GM23338 (cell line): ENCODE results near the gene ADRA2B. TPM values are rescaled to one million over a fixed set of nuclear protein-coding genes. Genes with fewer than 3 reads are reported as not detected.

Source experiments
- ATAC-seq: fragments of 200-7000 bp; cut with Tn5 transposase; 3 replicates; pipeline ENCODE4 v1.9.1; 2020
- DNase-seq: peaks from one replicate; pipeline ENCODE4 v3.0.0-alpha.2; 2015; ENCODE audit warnings: low spot score
- H2AFZ ChIP-seq: fragments of 200-600 bp; sonication (generic); 2 replicates; pipeline ENCODE4 v1.8.0; 2016; ENCODE audit warnings: antibody characterized with exemption, mild to moderate bottlenecking, moderate library complexity
- H3F3A ChIP-seq: fragments of 200-600 bp; sonication (generic); replicated peaks from 2 replicates; pipeline ENCODE4 v1.8.0; 2017; ENCODE audit warnings: antibody characterized with exemption, mixed run types, low read depth
- H3K27ac ChIP-seq: fragments of 200-600 bp; sonication (generic); 2 replicates; pipeline ENCODE4 v1.6.1; 2016; ENCODE audit warnings: low read depth
- H3K27me3 ChIP-seq: fragments of 200-600 bp; sonication (generic); 2 replicates; pipeline ENCODE4 v1.8.0; 2016; ENCODE audit warnings: mild to moderate bottlenecking, mixed run types, moderate library complexity; ENCODE audit not compliant: insufficient read depth
- H3K36me3 ChIP-seq: fragments of 200-600 bp; sonication (generic); 2 replicates; pipeline ENCODE4 v1.8.0; 2016; ENCODE audit warnings: mild to moderate bottlenecking; ENCODE audit not compliant: insufficient read depth
- H3K4me1 ChIP-seq: fragments of 200-600 bp; sonication (generic); 2 replicates; pipeline ENCODE4 v1.8.0; 2016; ENCODE audit warnings: mild to moderate bottlenecking, moderate library complexity; ENCODE audit not compliant: insufficient read depth
- H3K4me2 ChIP-seq: fragments of 200-600 bp; sonication (generic); 2 replicates; pipeline ENCODE4 v1.7.1; 2017; ENCODE audit warnings: mixed run types
- H3K4me3 ChIP-seq: fragments of 200-600 bp; sonication (generic); 2 replicates; pipeline ENCODE4 v1.6.1; 2016; ENCODE audit warnings: mixed run types
- H3K79me2 ChIP-seq: fragments of 200-600 bp; sonication (generic); replicated peaks from 2 replicates; pipeline ENCODE4 v1.8.0; 2017; ENCODE audit warnings: mild to moderate bottlenecking; ENCODE audit not compliant: insufficient read depth
- H3K9me2 ChIP-seq: fragments of 200-600 bp; sonication (generic); 2 replicates; pipeline ENCODE4 v1.8.0; 2017; ENCODE audit not compliant: insufficient read depth
- H4K20me1 ChIP-seq: fragments of 200-600 bp; sonication (generic); replicated peaks from 2 replicates; pipeline ENCODE4 v1.8.0; 2017; ENCODE audit warnings: mild to moderate bottlenecking; ENCODE audit not compliant: insufficient read depth
- H3K27ac Mint-ChIP-seq: 2 replicates; pipeline ENCODE4 v1.8.0; 2020; ENCODE audit warnings: inconsistent platforms, mild to moderate bottlenecking, moderate library complexity, mixed read lengths
- H3K27me3 Mint-ChIP-seq: 3 replicates; pipeline ENCODE4 v1.8.0; 2022; ENCODE audit warnings: low read depth, mild to moderate bottlenecking, moderate library complexity, mixed read lengths, inconsistent platforms; ENCODE audit not compliant: insufficient read depth, poor library complexity
- H3K36me3 Mint-ChIP-seq: 3 replicates; pipeline ENCODE4 v1.8.0; 2021; ENCODE audit warnings: low read depth, mild to moderate bottlenecking, inconsistent platforms, moderate library complexity, mixed read lengths
- H3K4me1 Mint-ChIP-seq: 3 replicates; pipeline ENCODE4 v1.8.0; 2020; ENCODE audit warnings: mild to moderate bottlenecking, inconsistent platforms, mixed read lengths
- H3K4me3 Mint-ChIP-seq: 3 replicates; pipeline ENCODE4 v1.8.0; 2021; ENCODE audit warnings: moderate library complexity, mild to moderate bottlenecking, inconsistent platforms, mixed read lengths
- H3K9me3 Mint-ChIP-seq: 3 replicates; pipeline ENCODE4 v1.8.0; 2020; ENCODE audit warnings: moderate library complexity, mild to moderate bottlenecking, inconsistent platforms, mixed read lengths
- CREB1 ChIP-seq: fragments of 250-450 bp; sonication (Bioruptor Pico); IDR thresholded peaks from 2 replicates; pipeline ENCODE4 v1.5.0; 2020; ENCODE audit warnings: low read depth, mild to moderate bottlenecking, moderate library complexity
- JUNB ChIP-seq: IDR thresholded peaks from one replicate; pipeline ENCODE4 v1.6.1; 2016; ENCODE audit warnings: antibody characterized with exemption; ENCODE audit not compliant: unreplicated experiment
- NANOG ChIP-seq: IDR thresholded peaks from 2 replicates; pipeline ENCODE4 v1.6.1; 2016; ENCODE audit warnings: antibody characterized with exemption, borderline replicate concordance
- STAT1 ChIP-seq: IDR thresholded peaks from one replicate; pipeline ENCODE4 v1.6.1; 2016; ENCODE audit warnings: antibody characterized with exemption; ENCODE audit not compliant: unreplicated experiment
- ZNF114 ChIP-seq: fragments of 250-450 bp; sonication (Bioruptor Pico); IDR thresholded peaks from 2 replicates; pipeline ENCODE4 v1.5.0; 2020; ENCODE audit warnings: mild to moderate bottlenecking, moderate library complexity
- ZNF331 ChIP-seq: fragments of 250-450 bp; sonication (Bioruptor Pico); IDR thresholded peaks from 2 replicates; pipeline ENCODE4 v1.5.0; 2020; ENCODE audit warnings: low read depth, mild to moderate bottlenecking, moderate library complexity
- polyA plus RNA-seq: library from polyadenylated mRNA; unstranded; fragments of >200 nt; fragmentation: Nextera tagmentation; extraction: Ambion mirVana; gene quantifications from 2 replicates; pipeline ENCODE4 v1.2.1, GENCODE V29; 2016
- total RNA-seq: library from RNA; depleted of rRNA; stranded (reverse); fragments of >200 nt; shearing (Covaris generic); gene quantifications from 2 replicates; pipeline ENCODE4 v1.2.3, GENCODE V29; 2014
- TF ChIP-seq, protein P1 (sequence below): IDR thresholded peaks from one replicate; pipeline ENCODE4 v1.6.1; 2018; ENCODE audit warnings: antibody characterized with exemption; ENCODE audit not compliant: unreplicated experiment
- TF ChIP-seq, protein P2 (sequence below), 2 experiments: fragments of 200-600 bp in 1 of 2; sonication (generic) in 1 of 2; conservative IDR thresholded peaks; 2 replicates each; pipeline versions ENCODE4 v1.5.1 to v1.6.1; 2016 to 2017; ENCODE audit warnings: antibody characterized with exemption in 2 of 2, low read depth in 2 of 2, mild to moderate bottlenecking in 2 of 2, moderate library complexity in 1 of 2

ADRA2B gene
- total and polyA plus RNA-seq, 2 experiments from 2014 or later: 1.7 to 5.9 TPM

DNA sequence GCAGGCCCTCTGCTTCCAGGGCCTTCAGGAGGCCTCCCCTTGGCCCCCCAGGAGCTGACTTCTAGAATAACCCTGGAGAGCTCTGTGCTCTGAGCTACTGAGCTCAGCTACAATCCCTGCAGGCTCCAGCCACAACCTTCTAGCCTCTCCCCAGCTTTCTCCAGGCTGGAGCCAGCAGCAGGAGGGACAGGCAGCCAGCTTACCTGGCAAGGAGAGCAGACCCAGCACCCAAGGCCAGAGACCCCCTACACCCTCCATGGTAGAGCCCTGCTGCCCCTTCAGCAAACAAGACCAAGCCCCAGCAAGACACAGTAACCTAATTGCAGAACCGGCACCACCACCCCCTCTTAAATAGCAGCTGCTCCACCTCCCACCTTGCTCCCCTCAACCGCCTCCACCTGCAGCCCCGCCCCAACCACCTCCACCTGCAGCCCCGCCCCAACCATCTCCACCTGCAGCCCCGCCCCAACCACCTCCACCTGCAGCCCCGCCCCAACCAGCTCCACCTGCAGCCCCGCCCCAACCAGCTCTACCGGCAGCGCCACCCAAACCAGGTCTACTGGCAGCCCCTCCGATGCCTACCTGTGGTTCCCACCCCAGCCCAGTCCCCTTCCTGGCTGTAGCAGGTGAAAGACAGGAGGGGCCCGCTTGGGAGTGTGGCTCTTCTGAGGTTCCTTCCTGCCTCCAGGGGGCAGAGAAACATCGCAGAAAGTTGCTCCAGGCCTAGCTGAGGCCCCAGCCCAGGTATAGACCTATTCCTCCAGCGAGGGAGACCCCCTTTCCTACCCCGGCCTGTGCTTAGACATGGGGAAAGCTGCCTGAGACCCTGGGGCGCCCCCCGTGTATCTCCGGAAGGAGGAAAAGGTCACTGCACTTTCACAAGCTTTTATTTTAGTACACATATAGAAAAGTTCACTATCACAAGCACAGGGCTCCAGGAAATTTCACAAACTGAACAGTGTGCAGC lies 22.1 kb upstream of the ADRA2B start, which contains the start of gene ASTL:
TSS of gene ASTL (minus strand) at position 324 of the 967 bp plus-strand sequence. CDS start at position 258, 66 bp downstream.
- Mint-ChIP-seq H3K27ac (no peak within 1 kb of the TSS), H3K36me3 (peaks cover 6% of the 10 kb centered on the region; the same call in 1 of the 3 replicates), H3K4me3 (peak within 1 kb of the TSS; percentile 55)

DNA sequence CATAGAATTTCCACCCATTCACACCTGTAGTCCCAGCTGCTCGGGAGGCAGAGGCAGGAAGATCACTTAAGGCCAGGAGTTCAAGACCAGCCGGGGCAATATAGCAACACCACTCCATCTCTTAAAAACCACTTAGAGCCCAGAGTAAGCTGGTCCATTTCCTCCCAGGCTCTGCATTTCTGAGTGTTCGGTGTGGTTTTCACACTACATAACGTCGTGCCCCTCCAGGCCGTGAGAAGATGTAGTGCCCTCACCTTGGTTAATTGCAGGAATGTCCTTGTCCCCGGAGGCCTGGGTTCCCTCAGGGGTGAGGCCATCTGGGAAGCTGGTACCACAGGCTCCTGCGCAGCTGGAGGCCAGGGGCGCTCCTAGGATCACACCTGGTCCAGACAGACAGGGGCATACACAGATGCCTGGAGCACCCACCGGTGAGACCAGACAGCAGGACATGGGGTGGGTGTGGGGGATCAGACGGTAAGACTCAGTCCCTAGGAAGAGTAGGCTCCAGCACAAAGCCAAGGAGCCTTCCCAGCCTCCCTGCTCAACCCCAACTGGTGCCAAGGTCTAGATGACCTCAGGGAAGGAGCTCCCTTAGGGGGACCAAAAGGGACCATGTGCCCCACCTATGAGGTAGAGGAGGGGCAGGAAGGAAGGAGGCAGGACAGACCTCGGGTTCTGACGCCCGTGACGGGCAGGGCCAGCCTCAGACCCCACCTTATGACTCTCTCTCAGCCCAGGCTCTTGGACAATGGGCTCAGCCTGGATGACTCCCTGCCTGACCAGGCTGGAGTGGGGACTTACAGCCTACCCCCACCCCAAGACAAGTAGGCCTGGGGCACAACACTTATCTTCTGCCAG lies 21.2 kb upstream of the ADRA2B start:
- H3K36me3 Mint-ChIP-seq: no peaks in the 10 kb centered on the region
- H3F3A ChIP-seq: 0 out of 2 replicates have a peak, but pooled peaks cover 4% of the 10 kb centered on the region
- no peak for DNase-seq
- H3K27ac Mint-ChIP-seq: no peak overlapping the region
- no peaks in the 10 kb centered on the region for H3K27me3 ChIP-seq
- H3K79me2 ChIP-seq: no peaks in the 10 kb centered on the region
- H3K4me3 Mint-ChIP-seq: no peak overlapping the region
- H3K4me1 ChIP-seq: peaks cover 11% of the 10 kb centered on the region; the same call in 1 of the 2 replicates
- H3K4me2 ChIP-seq: peak overlapping the region; percentile 67; the same call in 1 of the 2 replicates
- peaks cover 11% of the 10 kb centered on the region for H3K4me1 Mint-ChIP-seq
- H2AFZ ChIP-seq: 0 out of 2 replicates have a peak overlapping the region, but pooled peaks have one; percentile 66
- no peaks in the 10 kb centered on the region for H4K20me1 ChIP-seq
- no peaks in the 10 kb centered on the region for H3K9me3 Mint-ChIP-seq
- no peaks in the 10 kb centered on the region for H3K36me3 ChIP-seq
- H3K27me3 Mint-ChIP-seq: peaks cover 8% of the 10 kb centered on the region
- H3K27ac ChIP-seq: no peak overlapping the region
- no peak for ATAC-seq
- no peaks in the 10 kb centered on the region for H3K9me2 ChIP-seq
- H3K4me3 ChIP-seq: no peak overlapping the region
- TF ChIP-seq, protein P1, sequence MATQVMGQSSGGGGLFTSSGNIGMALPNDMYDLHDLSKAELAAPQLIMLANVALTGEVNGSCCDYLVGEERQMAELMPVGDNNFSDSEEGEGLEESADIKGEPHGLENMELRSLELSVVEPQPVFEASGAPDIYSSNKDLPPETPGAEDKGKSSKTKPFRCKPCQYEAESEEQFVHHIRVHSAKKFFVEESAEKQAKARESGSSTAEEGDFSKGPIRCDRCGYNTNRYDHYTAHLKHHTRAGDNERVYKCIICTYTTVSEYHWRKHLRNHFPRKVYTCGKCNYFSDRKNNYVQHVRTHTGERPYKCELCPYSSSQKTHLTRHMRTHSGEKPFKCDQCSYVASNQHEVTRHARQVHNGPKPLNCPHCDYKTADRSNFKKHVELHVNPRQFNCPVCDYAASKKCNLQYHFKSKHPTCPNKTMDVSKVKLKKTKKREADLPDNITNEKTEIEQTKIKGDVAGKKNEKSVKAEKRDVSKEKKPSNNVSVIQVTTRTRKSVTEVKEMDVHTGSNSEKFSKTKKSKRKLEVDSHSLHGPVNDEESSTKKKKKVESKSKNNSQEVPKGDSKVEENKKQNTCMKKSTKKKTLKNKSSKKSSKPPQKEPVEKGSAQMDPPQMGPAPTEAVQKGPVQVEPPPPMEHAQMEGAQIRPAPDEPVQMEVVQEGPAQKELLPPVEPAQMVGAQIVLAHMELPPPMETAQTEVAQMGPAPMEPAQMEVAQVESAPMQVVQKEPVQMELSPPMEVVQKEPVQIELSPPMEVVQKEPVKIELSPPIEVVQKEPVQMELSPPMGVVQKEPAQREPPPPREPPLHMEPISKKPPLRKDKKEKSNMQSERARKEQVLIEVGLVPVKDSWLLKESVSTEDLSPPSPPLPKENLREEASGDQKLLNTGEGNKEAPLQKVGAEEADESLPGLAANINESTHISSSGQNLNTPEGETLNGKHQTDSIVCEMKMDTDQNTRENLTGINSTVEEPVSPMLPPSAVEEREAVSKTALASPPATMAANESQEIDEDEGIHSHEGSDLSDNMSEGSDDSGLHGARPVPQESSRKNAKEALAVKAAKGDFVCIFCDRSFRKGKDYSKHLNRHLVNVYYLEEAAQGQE: no peak
- no peak for TF ChIP-seq CREB1 (CRISPR knock-in tag)
- TF ChIP-seq STAT1: no peak

More for the DNA sequence above, 22.1 kb upstream of the ADRA2B start, which contains the start of gene ASTL:
- no peak for TF ChIP-seq ZNF331
- TF ChIP-seq ZNF114 (CRISPR knock-in tag): no peak
- TF ChIP-seq, protein P2, sequence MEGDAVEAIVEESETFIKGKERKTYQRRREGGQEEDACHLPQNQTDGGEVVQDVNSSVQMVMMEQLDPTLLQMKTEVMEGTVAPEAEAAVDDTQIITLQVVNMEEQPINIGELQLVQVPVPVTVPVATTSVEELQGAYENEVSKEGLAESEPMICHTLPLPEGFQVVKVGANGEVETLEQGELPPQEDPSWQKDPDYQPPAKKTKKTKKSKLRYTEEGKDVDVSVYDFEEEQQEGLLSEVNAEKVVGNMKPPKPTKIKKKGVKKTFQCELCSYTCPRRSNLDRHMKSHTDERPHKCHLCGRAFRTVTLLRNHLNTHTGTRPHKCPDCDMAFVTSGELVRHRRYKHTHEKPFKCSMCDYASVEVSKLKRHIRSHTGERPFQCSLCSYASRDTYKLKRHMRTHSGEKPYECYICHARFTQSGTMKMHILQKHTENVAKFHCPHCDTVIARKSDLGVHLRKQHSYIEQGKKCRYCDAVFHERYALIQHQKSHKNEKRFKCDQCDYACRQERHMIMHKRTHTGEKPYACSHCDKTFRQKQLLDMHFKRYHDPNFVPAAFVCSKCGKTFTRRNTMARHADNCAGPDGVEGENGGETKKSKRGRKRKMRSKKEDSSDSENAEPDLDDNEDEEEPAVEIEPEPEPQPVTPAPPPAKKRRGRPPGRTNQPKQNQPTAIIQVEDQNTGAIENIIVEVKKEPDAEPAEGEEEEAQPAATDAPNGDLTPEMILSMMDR (conservative IDR thresholded peaks at IDR 0.05; ENCODE audit: low read depth in 2 of 2): peak; percentile 59 to 82
- no peak for TF ChIP-seq JUNB
- TF ChIP-seq NANOG: no peak
- Mint-ChIP-seq H3K9me3 (no peaks in the 10 kb centered on the region), H3K4me1 (peaks cover 14% of the 10 kb centered on the region), H3K27me3 (peaks cover 8% of the 10 kb centered on the region)
- H3K4me1 ChIP-seq: peaks cover 11% of the 10 kb centered on the region; the same call in 1 of the 2 replicates
- ATAC-seq (peak; percentile 91), DNase-seq (peak; percentile 95)
- no peak within 1 kb of the TSS for H3K27ac ChIP-seq
- H3K36me3 ChIP-seq: no peaks in the 10 kb centered on the region
- H2AFZ ChIP-seq: peak within 1 kb of the TSS; percentile 66; the same call in 1 of the 2 replicates
- no peaks in the 10 kb centered on the region for H3K27me3 ChIP-seq
- H3K79me2 ChIP-seq: no peaks in the 10 kb centered on the region
- H3K4me2 ChIP-seq: peak within 1 kb of the TSS; percentile 67
- H4K20me1 ChIP-seq: no peaks in the 10 kb centered on the region
- 0 out of 2 replicates have a peak, but pooled peaks cover 4% of the 10 kb centered on the region for H3F3A ChIP-seq
- H3K9me2 ChIP-seq: no peaks in the 10 kb centered on the region
- H3K4me3 ChIP-seq: 0 out of 2 replicates have a peak within 1 kb of the TSS, but pooled peaks have one; percentile 32
